ENCODE data around the gene ANXA8.

The ANXA8 gene

DNA sequence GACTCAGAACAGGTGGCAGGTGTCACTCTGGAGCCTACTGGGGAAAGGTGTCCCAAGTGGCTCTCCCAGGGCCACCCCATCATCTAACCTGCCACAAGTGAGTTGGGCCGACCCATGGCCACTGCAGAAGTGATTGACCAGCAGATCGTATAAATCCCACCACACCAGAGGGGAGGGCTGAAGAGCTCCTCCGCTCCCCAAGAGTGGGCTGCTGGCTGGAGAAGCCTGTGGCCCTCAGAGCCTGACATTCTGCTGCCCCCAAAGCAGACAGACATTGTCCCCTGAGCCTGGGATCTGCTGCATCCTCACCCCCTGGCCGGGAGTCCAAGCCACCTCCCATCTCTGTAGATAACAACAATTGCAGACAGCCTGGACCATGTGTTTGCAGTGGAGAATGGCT, 36.7 kb downstream of the ANXA8 start:
- Histone ChIP-seq H3K27ac (ENCODE audit: low read depth, low read length, poor library complexity, severe bottlenecking) (no peak overlapping the region), H3K4me2 (ENCODE audit: low read length) (no peak overlapping the region), H3K9ac (ENCODE audit: low read length) (no peak overlapping the region), H3K79me2 (ENCODE audit: insufficient read depth, low read length) (no peaks in the 10 kb centered on the region), H3K9me3 (ENCODE audit: low read length) (no peaks in the 10 kb centered on the region), H3K36me3 (ENCODE audit: insufficient read depth, low read length) (no peaks in the 10 kb centered on the region), H3K4me1 (ENCODE audit: insufficient read depth, low read length, severe bottlenecking) (no peaks in the 10 kb centered on the region), H2AFZ (ENCODE audit: low read length) (no peak overlapping the region), H4K20me1 (ENCODE audit: insufficient read depth, low read length) (no peaks in the 10 kb centered on the region), H3K9me2 (ENCODE audit: low read depth, low read length) (no peaks in the 10 kb centered on the region), H3K27me3 (ENCODE audit: insufficient read depth, low read length) (no peaks in the 10 kb centered on the region), H3F3A (ENCODE audit: insufficient read depth, low read length) (no peaks in the 10 kb centered on the region), H3K4me3 (ENCODE audit: low read depth, low read length, poor library complexity, severe bottlenecking) (no peak overlapping the region)
- TF ChIP-seq, protein P1, sequence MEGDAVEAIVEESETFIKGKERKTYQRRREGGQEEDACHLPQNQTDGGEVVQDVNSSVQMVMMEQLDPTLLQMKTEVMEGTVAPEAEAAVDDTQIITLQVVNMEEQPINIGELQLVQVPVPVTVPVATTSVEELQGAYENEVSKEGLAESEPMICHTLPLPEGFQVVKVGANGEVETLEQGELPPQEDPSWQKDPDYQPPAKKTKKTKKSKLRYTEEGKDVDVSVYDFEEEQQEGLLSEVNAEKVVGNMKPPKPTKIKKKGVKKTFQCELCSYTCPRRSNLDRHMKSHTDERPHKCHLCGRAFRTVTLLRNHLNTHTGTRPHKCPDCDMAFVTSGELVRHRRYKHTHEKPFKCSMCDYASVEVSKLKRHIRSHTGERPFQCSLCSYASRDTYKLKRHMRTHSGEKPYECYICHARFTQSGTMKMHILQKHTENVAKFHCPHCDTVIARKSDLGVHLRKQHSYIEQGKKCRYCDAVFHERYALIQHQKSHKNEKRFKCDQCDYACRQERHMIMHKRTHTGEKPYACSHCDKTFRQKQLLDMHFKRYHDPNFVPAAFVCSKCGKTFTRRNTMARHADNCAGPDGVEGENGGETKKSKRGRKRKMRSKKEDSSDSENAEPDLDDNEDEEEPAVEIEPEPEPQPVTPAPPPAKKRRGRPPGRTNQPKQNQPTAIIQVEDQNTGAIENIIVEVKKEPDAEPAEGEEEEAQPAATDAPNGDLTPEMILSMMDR (IDR thresholded peaks at IDR 0.05; ENCODE audit: low read length): no peak
- TF ChIP-seq EZH2 (IDR thresholded peaks at IDR 0.05; ENCODE audit: borderline replicate concordance, low read length): no peak

DNA sequence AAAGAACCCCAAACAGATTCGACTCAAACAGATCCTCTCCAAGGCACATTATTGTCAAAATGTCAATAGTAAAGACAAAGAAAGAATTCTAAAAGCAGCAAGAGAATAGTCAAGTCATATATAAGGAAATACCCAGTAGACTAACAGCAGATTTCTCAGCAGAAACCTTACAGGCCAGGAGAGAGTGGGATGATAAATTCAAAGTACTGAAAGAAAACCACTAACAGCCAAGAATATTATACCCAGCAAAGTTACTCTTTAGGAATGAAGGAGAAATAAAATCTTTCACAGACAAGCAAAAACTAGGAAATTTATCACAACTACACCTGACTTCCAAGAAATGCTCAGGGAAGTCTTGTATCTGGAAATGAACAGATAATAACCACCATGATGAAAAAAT, 38.2 kb downstream of the ANXA8 start:
- Histone ChIP-seq H3K27me3 (ENCODE audit: insufficient read depth, low read length) (no peaks in the 10 kb centered on the region), H4K20me1 (ENCODE audit: insufficient read depth, low read length) (no peaks in the 10 kb centered on the region), H3K4me3 (ENCODE audit: low read depth, low read length, poor library complexity, severe bottlenecking) (no peak overlapping the region), H3K4me1 (ENCODE audit: insufficient read depth, low read length, severe bottlenecking) (no peaks in the 10 kb centered on the region), H3K79me2 (ENCODE audit: insufficient read depth, low read length) (no peaks in the 10 kb centered on the region), H3K9me3 (ENCODE audit: low read length) (no peaks in the 10 kb centered on the region), H3K4me2 (ENCODE audit: low read length) (no peak overlapping the region), H2AFZ (ENCODE audit: low read length) (no peak overlapping the region), H3K9me2 (ENCODE audit: low read depth, low read length) (no peaks in the 10 kb centered on the region), H3K27ac (ENCODE audit: low read depth, low read length, poor library complexity, severe bottlenecking) (no peak overlapping the region), H3F3A (ENCODE audit: insufficient read depth, low read length) (no peaks in the 10 kb centered on the region), H3K9ac (ENCODE audit: low read length) (no peak overlapping the region), H3K36me3 (ENCODE audit: insufficient read depth, low read length) (no peaks in the 10 kb centered on the region)
- TF ChIP-seq, protein P1 (IDR thresholded peaks at IDR 0.05; ENCODE audit: low read length): no peak
- no peak for TF ChIP-seq EZH2 (IDR thresholded peaks at IDR 0.05; ENCODE audit: borderline replicate concordance, low read length)

DNA sequence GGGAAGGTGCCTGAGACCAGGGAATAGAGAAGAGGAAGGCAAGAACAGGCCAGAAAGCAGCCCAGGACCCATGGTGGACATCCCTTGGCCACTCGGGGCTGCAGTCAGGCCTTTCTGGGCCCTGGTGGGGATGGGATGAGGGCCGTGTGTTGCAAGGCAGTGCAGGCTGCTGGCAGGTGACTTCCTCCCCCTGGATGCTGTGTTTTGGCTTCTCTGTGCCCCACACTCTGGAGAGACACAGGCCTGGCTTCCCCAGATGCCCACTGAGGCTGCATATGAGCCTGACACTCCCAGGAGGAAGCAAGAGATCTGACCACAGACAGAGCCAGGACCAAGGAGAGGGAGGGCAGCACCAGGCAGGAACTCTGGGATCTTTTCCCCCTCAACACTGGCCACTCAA, 39.9 kb downstream of the ANXA8 start:
- H3K9ac ChIP-seq (ENCODE audit: low read length): no peak overlapping the region
- no peak overlapping the region for H3K4me3 ChIP-seq (ENCODE audit: low read depth, low read length, poor library complexity, severe bottlenecking)
- no peak overlapping the region for H3K4me2 ChIP-seq (ENCODE audit: low read length)
- H4K20me1 ChIP-seq (ENCODE audit: insufficient read depth, low read length): no peaks in the 10 kb centered on the region
- no peaks in the 10 kb centered on the region for H3K9me3 ChIP-seq (ENCODE audit: low read length)
- no peaks in the 10 kb centered on the region for H3K27me3 ChIP-seq (ENCODE audit: insufficient read depth, low read length)
- no peaks in the 10 kb centered on the region for H3K9me2 ChIP-seq (ENCODE audit: low read depth, low read length)
- no peak overlapping the region for H2AFZ ChIP-seq (ENCODE audit: low read length)
- no peak overlapping the region for H3K27ac ChIP-seq (ENCODE audit: low read depth, low read length, poor library complexity, severe bottlenecking)
- H3K4me1 ChIP-seq (ENCODE audit: insufficient read depth, low read length, severe bottlenecking): no peaks in the 10 kb centered on the region
- no peaks in the 10 kb centered on the region for H3K79me2 ChIP-seq (ENCODE audit: insufficient read depth, low read length)
- H3F3A ChIP-seq (ENCODE audit: insufficient read depth, low read length): no peaks in the 10 kb centered on the region
- no peak for TF ChIP-seq EZH2 (IDR thresholded peaks at IDR 0.05; ENCODE audit: borderline replicate concordance, low read length)
- TF ChIP-seq, protein P1 (IDR thresholded peaks at IDR 0.05; ENCODE audit: low read length): no peak
- H3K36me3 ChIP-seq (ENCODE audit: insufficient read depth, low read length): no peaks in the 10 kb centered on the region
